GM12865 (cell line): Measurements from ENCODE around the gene MXD1.

Experiments
- DNase-seq: peaks from one replicate; pipeline ENCODE4 v3.0.0; 2010; ENCODE audit warnings: low read depth
- H3K4me3 ChIP-seq: 2 replicates; pipeline ENCODE4 v1.5.1; 2011; ENCODE audit warnings: mild to moderate bottlenecking, low read depth, low read length, control low read depth
- TF ChIP-seq, protein P1 (sequence below): IDR thresholded peaks from 2 replicates; pipeline ENCODE4 v1.5.1; 2011; ENCODE audit warnings: low read length, control low read depth, low read depth, inconsistent platforms; ENCODE audit not compliant: insufficient read depth; ENCODE audit errors: missing control alignments

MXD1 gene

DNA sequence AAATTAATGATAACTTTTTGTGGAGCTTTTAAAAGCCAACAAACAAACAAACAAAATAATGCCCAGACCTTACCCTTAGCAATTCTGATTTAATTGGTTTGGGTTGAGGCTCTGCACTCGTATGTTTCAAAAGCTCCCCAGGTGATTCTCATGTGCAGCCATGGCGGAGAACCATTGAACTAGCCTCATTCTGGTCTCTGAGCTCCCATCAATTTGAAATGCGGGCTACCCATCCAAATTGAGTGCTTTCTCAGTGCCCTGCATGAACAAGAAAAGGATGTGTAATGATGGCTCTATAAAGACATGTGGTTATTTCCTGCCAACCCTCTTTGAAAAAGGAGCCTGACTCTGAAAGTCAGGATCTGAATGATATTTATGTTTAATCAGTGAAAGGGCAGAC is 8.2 kb downstream of the MXD1 start:
- no peak for DNase-seq
- no peak overlapping the region for H3K4me3 ChIP-seq
- TF ChIP-seq, protein P1, sequence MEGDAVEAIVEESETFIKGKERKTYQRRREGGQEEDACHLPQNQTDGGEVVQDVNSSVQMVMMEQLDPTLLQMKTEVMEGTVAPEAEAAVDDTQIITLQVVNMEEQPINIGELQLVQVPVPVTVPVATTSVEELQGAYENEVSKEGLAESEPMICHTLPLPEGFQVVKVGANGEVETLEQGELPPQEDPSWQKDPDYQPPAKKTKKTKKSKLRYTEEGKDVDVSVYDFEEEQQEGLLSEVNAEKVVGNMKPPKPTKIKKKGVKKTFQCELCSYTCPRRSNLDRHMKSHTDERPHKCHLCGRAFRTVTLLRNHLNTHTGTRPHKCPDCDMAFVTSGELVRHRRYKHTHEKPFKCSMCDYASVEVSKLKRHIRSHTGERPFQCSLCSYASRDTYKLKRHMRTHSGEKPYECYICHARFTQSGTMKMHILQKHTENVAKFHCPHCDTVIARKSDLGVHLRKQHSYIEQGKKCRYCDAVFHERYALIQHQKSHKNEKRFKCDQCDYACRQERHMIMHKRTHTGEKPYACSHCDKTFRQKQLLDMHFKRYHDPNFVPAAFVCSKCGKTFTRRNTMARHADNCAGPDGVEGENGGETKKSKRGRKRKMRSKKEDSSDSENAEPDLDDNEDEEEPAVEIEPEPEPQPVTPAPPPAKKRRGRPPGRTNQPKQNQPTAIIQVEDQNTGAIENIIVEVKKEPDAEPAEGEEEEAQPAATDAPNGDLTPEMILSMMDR, result no peak

DNA sequence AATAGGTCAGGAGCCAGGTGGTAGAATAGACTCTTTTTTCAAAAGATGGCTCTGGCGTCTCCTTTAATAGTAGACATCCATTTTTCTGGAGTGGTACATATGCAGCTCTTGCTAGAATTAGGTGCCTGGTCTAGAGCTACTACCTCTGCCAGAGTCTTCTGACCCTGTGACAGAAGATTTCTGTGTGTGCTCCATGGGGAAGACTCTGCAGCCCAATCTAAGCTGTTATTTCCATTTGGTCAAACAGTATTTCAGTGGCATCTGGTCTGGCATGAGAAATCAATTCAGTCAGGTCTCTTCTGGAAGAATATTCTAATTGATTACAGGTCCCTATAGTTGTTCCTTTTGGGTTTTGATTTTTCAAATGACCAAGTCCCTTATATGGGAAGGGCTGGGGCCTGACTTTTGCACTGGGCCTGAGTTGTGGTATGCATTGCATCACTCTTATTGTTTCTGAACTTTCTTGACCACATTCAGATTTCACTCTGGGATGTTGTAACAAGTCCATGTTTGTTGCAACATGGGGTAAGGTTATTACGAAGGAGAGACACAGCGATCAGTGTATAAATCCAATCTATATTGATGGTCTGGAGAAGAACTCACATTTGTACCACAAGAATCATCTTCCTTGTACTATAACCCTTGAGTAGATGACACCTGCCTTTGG is 12.1 kb downstream of the MXD1 start:
- no peak for DNase-seq
- no peak overlapping the region for H3K4me3 ChIP-seq
- TF ChIP-seq, protein P1, result no peak

DNA sequence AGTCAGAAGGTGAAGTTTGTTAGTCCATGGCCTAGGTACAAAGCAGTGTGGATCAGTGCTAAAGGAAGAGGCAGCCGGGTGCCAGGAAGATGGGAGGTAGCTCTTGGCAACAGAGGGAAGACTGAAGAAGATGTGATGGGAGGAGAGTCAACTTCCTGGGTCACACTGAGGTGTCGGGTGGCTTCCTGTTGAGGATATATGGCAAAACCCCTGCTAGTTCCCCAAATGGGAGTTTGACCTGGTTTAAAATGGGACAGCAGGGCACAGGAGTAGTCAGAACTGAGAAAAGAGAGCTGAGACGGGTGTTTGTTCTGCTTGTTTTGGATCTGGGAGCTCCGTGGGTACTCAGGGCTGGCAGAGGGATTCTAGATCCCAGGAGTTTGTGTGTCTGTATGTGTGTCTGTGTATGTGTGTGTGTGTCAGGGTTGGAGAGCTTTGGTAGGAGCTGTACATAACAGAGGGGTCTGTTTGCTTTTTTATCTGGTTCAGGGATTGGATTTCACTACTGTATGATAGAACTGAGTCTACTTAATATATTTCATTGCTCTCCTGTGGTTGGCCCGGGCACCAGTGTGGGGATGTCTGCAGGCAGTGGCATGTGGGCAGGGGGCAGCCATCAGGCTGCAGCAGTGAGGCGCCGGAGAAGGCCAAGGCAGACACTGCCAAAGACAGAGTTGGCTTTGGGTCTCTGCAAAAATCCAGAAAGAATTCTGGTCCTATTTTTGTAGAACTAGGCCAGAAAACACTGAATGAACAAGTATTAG is 17.1 kb downstream of the MXD1 start:
- no peak overlapping the region for H3K4me3 ChIP-seq
- TF ChIP-seq, protein P1, result no peak

DNA sequence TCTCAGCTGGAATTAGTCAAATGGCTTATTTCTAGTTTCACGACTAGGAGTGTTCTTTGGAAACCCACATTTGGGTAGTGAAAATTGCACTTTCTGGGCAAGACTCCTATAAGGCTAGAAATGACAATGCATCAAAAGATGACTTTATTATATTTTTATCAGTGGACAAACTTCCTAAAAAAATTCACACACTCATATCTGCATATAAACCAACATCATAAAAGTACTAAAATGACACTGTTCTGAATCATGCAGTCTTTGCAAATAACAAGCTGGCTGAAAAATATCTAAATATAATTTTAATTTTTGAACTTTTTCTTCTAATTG is 17.6 kb downstream of the MXD1 start:
- no peak for DNase-seq
- no peak overlapping the region for H3K4me3 ChIP-seq
- TF ChIP-seq, protein P1, result no peak

More for the DNA sequence above, 17.1 kb downstream of the MXD1 start:
- DNase-seq, result no peak

DNA sequence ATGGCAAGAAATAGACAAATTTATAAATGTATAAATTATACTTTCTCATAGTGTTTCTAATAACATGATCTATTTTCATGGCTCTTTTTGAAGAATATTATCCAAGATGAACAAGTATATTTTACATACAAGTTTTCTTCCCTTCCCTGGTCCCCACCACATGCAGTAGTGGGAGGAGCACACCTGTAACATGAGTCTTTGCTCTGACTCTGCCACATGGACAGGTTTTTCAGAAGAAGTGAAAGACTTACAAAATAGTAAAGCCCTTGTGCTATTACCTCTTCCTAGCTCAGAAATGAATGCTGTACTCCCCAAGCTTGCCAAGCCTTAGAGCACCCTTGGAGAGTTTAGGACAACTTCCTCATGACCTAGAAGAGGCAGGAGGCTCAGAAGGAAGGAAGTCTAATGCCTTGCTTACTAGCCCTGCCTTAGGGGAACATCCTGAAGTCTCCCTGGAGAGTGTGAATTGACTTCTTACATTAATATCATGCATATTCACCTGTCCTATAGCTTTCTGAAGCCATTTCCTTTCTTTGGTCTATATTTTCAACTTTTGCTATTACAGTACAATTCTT is 18.4 kb downstream of the MXD1 start:
- DNase-seq, result no peak
- TF ChIP-seq, protein P1, result no peak
- H3K4me3 ChIP-seq, result no peak overlapping the region

DNA sequence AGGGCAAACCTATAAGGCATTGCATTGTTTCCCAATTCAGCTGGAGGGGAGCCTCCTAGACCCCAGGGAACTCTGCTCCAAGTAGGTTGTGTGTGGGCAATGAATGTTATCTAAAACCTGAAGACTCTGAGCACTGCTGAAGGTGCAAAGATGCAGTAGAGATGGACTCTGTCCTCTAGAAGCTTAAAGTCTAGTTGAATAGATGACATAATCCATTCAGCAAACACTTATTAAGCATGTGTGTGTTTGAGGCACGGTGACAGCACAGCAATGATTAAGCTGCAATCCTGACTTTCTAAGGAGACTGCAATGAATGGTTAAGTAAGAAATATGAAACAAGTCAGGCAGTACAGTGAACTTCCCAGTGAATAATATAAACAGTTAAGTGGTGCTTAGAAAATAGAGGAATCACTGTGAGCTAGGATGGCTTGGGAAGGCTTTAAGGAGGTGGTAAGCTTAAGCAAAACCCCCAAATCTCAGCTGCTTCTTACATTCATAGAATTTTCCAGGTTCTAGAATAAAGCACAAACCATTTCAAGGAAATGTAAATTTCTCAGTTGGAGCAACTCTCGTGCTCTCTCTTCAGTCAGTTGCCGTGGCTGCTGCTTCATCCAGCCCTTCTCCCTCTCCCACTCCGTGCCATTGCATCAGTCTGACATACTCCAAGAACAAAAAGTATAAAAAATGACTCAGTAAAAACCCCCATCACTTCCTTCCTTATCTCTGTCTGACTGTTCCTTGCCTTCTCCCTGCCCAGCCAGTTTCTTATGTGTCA is 19.1 kb downstream of the MXD1 start:
- H3K4me3 ChIP-seq, result no peak overlapping the region
- peak; percentile 29 for DNase-seq
- TF ChIP-seq, protein P1, result no peak
